GM18508 (cell line): ENCODE measurements around the gene GOLIM4.
"Not testable (repeated sequence)": the region's sequence is repeated elsewhere in the genome, so short reads cannot be mapped to it uniquely, and the experiment has no call there.

Experiments used
- ATAC-seq: cut with Tn5 transposase; IDR thresholded peaks from one replicate; pipeline ENCODE4 v1.9.1; 2021; ENCODE audit warnings: moderate number of reproducible peaks; ENCODE audit not compliant: insufficient read depth, unreplicated experiment

Gene GOLIM4

GRCh38 chr3:168080499-168081170 is 15.1 kb downstream of the GOLIM4 start:
- no peak for ATAC-seq

GRCh38 chr3:168080022-168080421 is 15.7 kb downstream of the GOLIM4 start:
- no peak for ATAC-seq

- ATAC-seq, result no peak
Observed at GRCh38 chr3:168077091-168077490, 18.6 kb downstream of the GOLIM4 start.

GRCh38 chr3:168073842-168074605 is 21.7 kb downstream of the GOLIM4 start:
- ATAC-seq, result no peak

GRCh38 chr3:168072323-168072650 is 23.4 kb downstream of the GOLIM4 start:
- ATAC-seq, result no peak

- no peak for ATAC-seq
Observed at GRCh38 chr3:168071591-168072322, 24.0 kb downstream of the GOLIM4 start.

- ATAC-seq, result no peak
Observed at GRCh38 chr3:168070919-168071318, 24.8 kb downstream of the GOLIM4 start.

GRCh38 chr3:168068346-168068745 is 27.4 kb downstream of the GOLIM4 start:
- ATAC-seq, result no peak

GRCh38 chr3:168066882-168067281 is 28.8 kb downstream of the GOLIM4 start:
- peak; percentile 37 for ATAC-seq

- no peak for ATAC-seq
Observed at GRCh38 chr3:168065569-168065968, 30.2 kb downstream of the GOLIM4 start.

- no peak for ATAC-seq
Observed at GRCh38 chr3:168063122-168063521, 32.6 kb downstream of the GOLIM4 start.

- ATAC-seq, result no peak
Observed at GRCh38 chr3:168062679-168063078, 33.0 kb downstream of the GOLIM4 start.

- peak; percentile 74 for ATAC-seq
Observed at GRCh38 chr3:168061332-168061996, 34.3 kb downstream of the GOLIM4 start.

GRCh38 chr3:168060317-168060716 is 35.4 kb downstream of the GOLIM4 start:
- no peak for ATAC-seq

- no peak for ATAC-seq
Observed at GRCh38 chr3:168058481-168058880, 37.2 kb downstream of the GOLIM4 start.

GRCh38 chr3:168056398-168057230 is 39.1 kb downstream of the GOLIM4 start:
- ATAC-seq, result not testable (repeated sequence)

GRCh38 chr3:168054447-168054846 is 41.3 kb downstream of the GOLIM4 start:
- no peak for ATAC-seq

- ATAC-seq, result no peak
Observed at GRCh38 chr3:168053115-168053514, 42.6 kb downstream of the GOLIM4 start.

GRCh38 chr3:168052515-168052914 is 43.2 kb downstream of the GOLIM4 start:
- ATAC-seq, result no peak
